Stomach (tissue), 9 donors: ENCODE measurements around the gene PROSER3. TPM values are rescaled to one million over a fixed set of nuclear protein-coding genes. Genes with fewer than 3 reads are reported as not detected.

ENCODE experiments used
- DNase-seq, 2 donors: peaks; one replicate each; pipeline versions ENCODE4 v3.0.0 to v3.0.0-alpha.2; 2013 to 2019
- H3K27ac ChIP-seq, 5 donors: fragments of 200-600 bp in 4 of 5; sonication (generic) in 4 of 5; one replicate each; pipeline ENCODE4 v1.5.1; 2013 to 2019; ENCODE audit warnings: mild to moderate bottlenecking in 1 of 5, moderate library complexity in 1 of 5
- H3K27me3 ChIP-seq, 3 donors: fragments of 200-600 bp; sonication (generic); one replicate each; pipeline ENCODE4 v1.5.1; 2017 to 2019; ENCODE audit warnings: mixed run types in 1 of 3
- H3K36me3 ChIP-seq, 4 donors: fragments of 200-600 bp; sonication (generic); 1 replicate in 3 of 4; 2 replicates in 1 of 4; pipeline ENCODE4 v1.5.1; 2016 to 2019
- H3K4me1 ChIP-seq, 4 donors: fragments of 200-600 bp; sonication (generic); one replicate each; pipeline ENCODE4 v1.5.1; 2016 to 2019
- H3K4me3 ChIP-seq, 4 donors: fragments of 200-600 bp; sonication (generic) in 3 of 4; one replicate each; pipeline ENCODE4 v1.5.1; 2016 to 2019; ENCODE audit warnings: mild to moderate bottlenecking in 1 of 4
- H3K9me3 ChIP-seq, 4 donors: fragments of 200-600 bp; sonication (generic); one replicate each; pipeline ENCODE4 v1.5.1; 2016 to 2019
- CTCF ChIP-seq, 7 experiments: fragments of 450-650 bp in 4 of 7; fragments of 200-600 bp in 3 of 7; sonication (generic) in 3 of 7; IDR thresholded peaks; one replicate each; pipeline ENCODE4 v1.5.1; 2016 to 2019; ENCODE audit warnings: antibody characterized with exemption in 7 of 7, control low read depth in 2 of 7, mild to moderate bottlenecking in 1 of 7
- EP300 ChIP-seq: sonication (generic); formaldehyde crosslinking; IDR thresholded peaks from one replicate; pipeline ENCODE4 v1.6.1; 2017; ENCODE audit warnings: antibody characterized with exemption
- POLR2A ChIP-seq, 4 donors: fragments of 450-650 bp; IDR thresholded peaks; one replicate each; pipeline ENCODE4 v1.6.1; 2016; ENCODE audit warnings: antibody characterized with exemption in 4 of 4, control low read depth in 2 of 4, mild to moderate bottlenecking in 1 of 4, moderate library complexity in 1 of 4
- POLR2AphosphoS5 ChIP-seq, 3 donors: sonication (generic); formaldehyde crosslinking; IDR thresholded peaks; one replicate each; pipeline ENCODE4 v1.6.1; 2016; ENCODE audit warnings: antibody characterized with exemption in 3 of 3
- WGBS, 5 donors: extraction: QIAGEN DNeasy Blood & Tissue Kit in 3 of 5; methylation state at CpG; one replicate each; pipeline versions ENCODE4 v1.1.5 to v1.1.7; 2013 to 2018; 5-methylcytosine and 5-hydroxymethylcytosine counted together
- intact Hi-C: fragments of 100-400 bp; cut with DNase I; formaldehyde crosslinking; loops from one replicate; pipeline ENCODE4 v1.15.1; 2023; ENCODE audit warnings: low total_unique reads
- polyA plus RNA-seq, 3 donors: library from polyadenylated mRNA; stranded (reverse); fragments of 200-250 nt; gene quantifications; one replicate each; pipeline ENCODE4 v1.2.3, GENCODE V29; 2013
- total RNA-seq, 5 donors: library from RNA; depleted of rRNA; stranded (reverse); fragments of >200 nt; gene quantifications; one replicate each; pipeline versions ENCODE4 v1.1.0 to v1.2.3, GENCODE V29; 2014 to 2016
- donor health status: healthy with polysubstance abuse.
- donor health status: Bipolar disorder and iron deficiency.
- donor health status: healthy.

The PROSER3 gene
- total and polyA plus RNA-seq, 8 donors, result 3.6 to 61.3 (median 10.5) TPM

GRCh38 chr19:35780717-35781116 is 22.7 kb downstream of the PROSER3 start:
- Histone ChIP-seq H3K36me3 (peaks cover 5 to 72% (median 62%) of the 10 kb centered on the region in 4 donors), H3K4me3 (no peak overlapping the region)
- WGBS, 5 donors, result 90 to 98% (median 94%) methylated on average over 18 to 20 of the region's 20 CpGs

GRCh38 chr19:35781650-35782049 is 23.7 kb downstream of the PROSER3 start:
- TF ChIP-seq POLR2A (IDR thresholded peaks at IDR 0.05) (no peak), CTCF (IDR thresholded peaks at IDR 0.05) (no peak), POLR2AphosphoS5 (IDR thresholded peaks at IDR 0.05) (no peak), EP300 (no peak)
- no peaks in the 10 kb centered on the region for H3K27me3 ChIP-seq
- intact Hi-C loops, result no loop called here
- DNase-seq, result no peak
- peaks cover 5 to 81% (median 66%) of the 10 kb centered on the region in 4 donors for H3K36me3 ChIP-seq
- H3K4me1 ChIP-seq, result peaks cover 0 to 7% (median 2%) of the 10 kb centered on the region in 4 donors
- 75 to 88% (median 82%) methylated on average over 9 of the region's 9 CpGs for WGBS, 5 donors
- no peak overlapping the region for H3K27ac ChIP-seq
- H3K9me3 ChIP-seq, result no peaks in the 10 kb centered on the region
- H3K4me3 ChIP-seq, result no peak overlapping the region

More at GRCh38 chr19:35780717-35781116, 22.7 kb downstream of the PROSER3 start:
- H3K27me3 ChIP-seq, result no peaks in the 10 kb centered on the region
- H3K9me3 ChIP-seq, result no peaks in the 10 kb centered on the region
- no peak for DNase-seq
- intact Hi-C loops, result no loop called here
- peaks cover 7 to 16% (median 11%) of the 10 kb centered on the region in 4 donors for H3K4me1 ChIP-seq
- H3K27ac ChIP-seq, result no peak overlapping the region
- TF ChIP-seq CTCF (IDR thresholded peaks at IDR 0.05), result no peak
- no peak for TF ChIP-seq POLR2A (IDR thresholded peaks at IDR 0.05)
- no peak for TF ChIP-seq POLR2AphosphoS5 (IDR thresholded peaks at IDR 0.05)
- TF ChIP-seq EP300, result no peak

- no peak for DNase-seq
- WGBS, 5 donors, result 94 to 95% (median 95%) methylated on average over 9 to 12 of the region's 12 CpGs
- Histone ChIP-seq H3K36me3 (peaks cover 5 to 91% (median 75%) of the 10 kb centered on the region in 4 donors), H3K4me3 (no peak overlapping the region), H3K9me3 (no peaks in the 10 kb centered on the region), H3K4me1 (no peaks in the 10 kb centered on the region), H3K27me3 (no peaks in the 10 kb centered on the region), H3K27ac (no peak overlapping the region)
- intact Hi-C loops, result no loop called here
- no peak for TF ChIP-seq POLR2AphosphoS5 (IDR thresholded peaks at IDR 0.05)
- TF ChIP-seq CTCF (IDR thresholded peaks at IDR 0.05), result no peak
- no peak for TF ChIP-seq POLR2A (IDR thresholded peaks at IDR 0.05)
- no peak for TF ChIP-seq EP300
Observed at GRCh38 chr19:35782589-35782988, 24.6 kb downstream of the PROSER3 start.

- no peak overlapping the region for H3K27ac ChIP-seq
- H3K4me3 ChIP-seq, result no peak overlapping the region
- no peaks in the 10 kb centered on the region for H3K4me1 ChIP-seq
- intact Hi-C loops, result no loop called here
- WGBS, 5 donors, result 79 to 86% (median 84%) methylated on average over 23 to 28 of the region's 28 CpGs
- H3K27me3 ChIP-seq, result no peaks in the 10 kb centered on the region
- peaks cover 5 to 83% (median 69%) of the 10 kb centered on the region in 4 donors for H3K36me3 ChIP-seq
- no peak for DNase-seq
- TF ChIP-seq POLR2AphosphoS5 (IDR thresholded peaks at IDR 0.05), result no peak
- no peak for TF ChIP-seq EP300
- no peak for TF ChIP-seq POLR2A (IDR thresholded peaks at IDR 0.05)
- TF ChIP-seq CTCF (IDR thresholded peaks at IDR 0.05), result no peak
- no peaks in the 10 kb centered on the region for H3K9me3 ChIP-seq
Observed at GRCh38 chr19:35783469-35784434, 25.8 kb downstream of the PROSER3 start.
